GM18517 (cell line): ENCODE results near the gene PPIF.

Experiments used
- ATAC-seq: cut with Tn5 transposase; IDR thresholded peaks from one replicate; pipeline ENCODE4 v1.9.1; 2021; ENCODE audit warnings: mild to moderate bottlenecking, moderate library complexity; ENCODE audit not compliant: unreplicated experiment

Gene PPIF

DNA sequence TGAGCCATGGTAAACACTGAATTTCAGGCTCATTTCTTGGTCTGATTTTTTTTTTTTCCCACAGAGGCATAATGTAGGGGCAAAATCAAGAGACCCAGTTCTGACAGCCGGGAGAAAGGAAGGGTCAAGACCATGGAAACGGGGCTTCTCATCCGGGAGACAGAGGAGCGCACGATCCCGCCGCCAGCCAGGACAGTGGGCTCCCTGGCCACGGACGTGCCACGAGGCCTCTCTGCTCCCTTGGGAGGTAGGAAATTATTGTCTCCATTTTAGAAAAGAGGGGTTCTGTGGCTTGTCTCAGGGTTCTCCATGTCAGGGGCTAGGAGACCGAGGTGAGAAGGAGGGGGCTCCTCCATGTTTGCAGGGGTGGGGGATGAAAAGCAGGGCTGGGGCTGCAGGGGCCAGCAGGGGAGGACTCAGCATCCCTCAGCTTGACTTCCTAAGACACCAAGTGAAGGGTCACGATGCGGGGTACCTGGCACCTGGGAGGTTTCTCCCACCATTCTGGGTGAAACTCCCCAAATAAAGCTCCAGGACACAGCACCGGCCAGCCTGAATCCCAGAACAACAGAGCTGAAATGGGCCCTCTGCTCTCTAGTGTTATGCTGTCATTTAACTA is 37.6 kb downstream of the PPIF start:
- ATAC-seq = no peak

DNA sequence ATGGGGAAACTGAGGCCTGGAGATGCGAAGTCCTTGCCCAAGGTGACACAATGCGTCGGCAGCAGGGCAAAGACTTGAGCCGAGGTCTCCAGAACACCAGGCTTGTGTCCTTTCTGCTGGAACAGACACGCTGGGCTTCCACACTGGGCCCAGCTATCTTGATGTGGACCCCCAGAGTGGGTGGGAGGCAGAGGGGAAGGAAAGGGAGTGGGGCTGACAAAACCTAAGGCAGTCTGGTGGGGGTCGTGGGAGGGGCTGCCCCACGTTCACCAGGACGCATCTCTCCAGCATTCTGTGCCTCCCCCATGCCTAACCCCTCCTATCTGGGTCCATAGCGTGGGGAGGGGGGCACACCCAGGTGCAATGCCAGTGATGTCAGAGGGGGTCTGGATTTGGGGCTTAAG is 38.1 kb downstream of the PPIF start:
- no peak for ATAC-seq

DNA sequence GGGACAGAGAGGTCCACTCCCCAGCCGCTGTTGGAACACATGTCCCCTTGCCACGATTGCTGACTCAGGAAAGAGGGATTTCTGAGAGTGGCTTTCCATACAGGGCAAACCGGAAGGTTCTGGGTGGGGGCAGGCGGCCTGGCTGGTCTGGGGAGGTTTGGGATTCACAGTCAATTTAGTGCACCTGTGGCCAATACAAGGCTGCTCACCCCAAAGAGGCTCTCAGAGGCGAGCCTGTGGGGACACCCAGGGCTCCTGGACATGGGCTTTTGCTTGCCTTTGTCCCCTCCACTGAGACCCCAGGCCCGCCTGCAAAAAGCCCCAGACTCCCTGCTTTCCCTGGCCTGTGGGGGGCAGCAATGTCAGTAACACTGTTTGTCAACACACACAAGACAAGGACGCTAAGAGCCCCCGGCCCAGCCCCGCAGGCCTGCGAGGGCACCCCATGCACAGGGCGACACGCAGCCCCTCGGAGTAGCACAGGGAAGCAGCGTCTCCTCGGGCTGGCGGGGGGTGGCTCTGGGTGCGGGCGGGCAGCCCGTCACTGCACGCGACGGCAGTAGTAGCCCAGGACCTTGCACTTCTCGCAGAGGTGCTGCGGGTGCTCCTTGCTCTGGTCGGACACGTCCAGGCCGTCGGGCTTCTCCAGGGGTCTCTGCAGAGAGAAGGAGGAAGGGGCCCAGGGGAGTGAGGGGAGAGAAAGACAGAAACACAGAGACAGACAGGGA is 38.7 kb downstream of the PPIF start:
- ATAC-seq = no peak

DNA sequence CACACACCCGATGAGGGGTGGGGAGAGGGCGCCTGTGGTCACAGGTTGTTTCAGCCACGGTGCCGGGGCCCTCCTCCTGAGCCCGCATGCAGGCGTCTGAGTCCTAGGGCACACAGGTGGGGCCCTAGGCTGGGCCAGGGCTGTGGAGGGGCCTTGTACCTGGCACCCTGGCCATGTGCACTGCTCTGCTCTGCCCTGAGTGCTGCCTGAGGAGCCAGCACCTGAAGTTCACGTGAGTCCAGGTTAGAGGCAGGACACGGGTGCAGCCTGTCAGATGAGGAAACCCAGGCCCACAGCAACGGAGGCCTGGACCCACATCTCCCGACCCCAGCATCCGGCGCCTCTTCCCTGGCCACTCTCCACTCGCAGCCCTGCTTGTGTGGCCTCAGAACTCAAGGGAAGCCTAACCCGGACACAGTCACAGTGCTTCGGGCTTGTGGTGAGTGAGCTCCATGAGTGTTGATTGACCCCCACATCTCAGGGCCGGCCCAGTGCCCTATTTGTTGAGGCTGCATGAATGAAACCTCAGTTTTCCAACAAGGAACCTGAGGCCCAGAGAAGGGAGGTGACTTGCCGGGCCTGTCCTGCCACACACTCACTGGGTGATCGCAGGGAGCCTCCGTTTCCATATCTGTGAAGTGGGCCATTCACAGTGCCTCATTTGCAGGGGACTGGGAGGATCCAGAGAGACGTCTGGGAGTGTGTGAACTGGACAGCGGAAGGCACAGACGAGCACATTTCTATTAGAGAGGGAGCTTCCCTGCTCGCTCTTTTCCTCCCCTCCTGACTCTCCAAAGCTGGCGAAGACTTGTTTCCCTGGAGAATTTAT is 39.6 kb downstream of the PPIF start:
- no peak for ATAC-seq

DNA sequence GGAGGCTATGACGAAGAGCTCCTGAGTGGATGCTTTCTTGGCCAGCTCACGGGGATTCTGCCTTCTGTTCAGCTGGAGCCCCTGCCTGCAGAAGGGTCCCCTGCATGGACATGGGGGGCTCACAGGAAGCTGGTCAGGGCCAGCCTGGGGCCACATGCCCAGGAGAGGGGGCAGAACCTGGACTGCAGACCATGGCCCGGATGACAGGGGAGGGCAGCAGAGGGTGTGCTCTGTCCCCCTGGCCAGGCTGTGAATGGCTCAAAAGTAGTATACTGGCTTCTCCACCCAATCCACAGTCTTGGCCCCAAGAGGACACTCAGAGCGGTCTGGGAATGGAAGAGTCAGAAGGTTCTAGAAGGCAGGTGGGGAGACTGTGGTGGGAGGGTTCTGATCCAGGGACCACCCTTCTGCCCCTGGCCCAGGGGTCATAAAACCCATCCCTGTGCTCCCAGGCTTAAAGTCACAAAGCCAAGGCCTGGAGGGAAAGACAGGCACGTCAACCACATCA is 40.3 kb downstream of the PPIF start:
- ATAC-seq = no peak

DNA sequence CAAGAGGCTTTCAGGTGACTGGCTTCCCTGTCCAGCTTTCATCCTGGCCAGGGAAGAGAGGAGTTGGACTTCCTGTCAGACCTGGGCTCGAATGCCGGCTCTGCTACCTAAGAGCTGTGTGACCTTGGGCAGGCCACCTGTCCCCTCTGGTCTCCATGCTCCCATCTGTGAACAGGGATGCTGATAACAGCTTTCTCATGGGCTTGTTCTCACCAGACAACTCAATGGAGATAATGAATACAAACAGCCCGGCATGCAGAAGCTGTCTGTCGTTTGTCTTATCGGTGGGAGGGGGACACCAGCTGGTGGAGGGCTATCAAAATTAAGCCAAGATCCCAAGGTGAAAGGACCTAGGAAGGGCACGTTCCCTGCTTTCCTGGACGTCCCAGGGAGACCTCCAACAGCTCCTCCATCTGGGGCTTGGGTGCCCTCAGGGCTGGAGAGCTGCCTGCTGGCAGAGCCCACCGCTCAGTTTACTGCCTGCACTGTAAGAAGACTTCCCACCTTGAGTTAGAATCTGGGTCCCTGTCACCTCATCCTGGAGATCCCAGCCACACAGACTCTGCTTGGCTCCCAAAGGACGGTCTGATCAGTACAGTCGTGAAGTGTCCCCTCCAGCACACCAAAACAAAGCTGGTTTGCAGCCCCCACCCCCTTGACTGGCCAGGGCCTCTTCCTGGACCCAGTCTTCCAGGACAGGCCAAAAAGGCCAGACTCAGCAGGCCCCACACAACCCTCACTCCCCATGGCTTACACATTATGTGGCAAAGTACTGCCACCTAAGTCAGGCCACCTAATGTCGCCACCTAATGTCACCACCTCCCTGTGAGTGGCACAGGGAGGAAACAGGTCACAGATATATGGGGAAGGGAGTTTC is 40.9 kb downstream of the PPIF start:
- ATAC-seq = no peak

DNA sequence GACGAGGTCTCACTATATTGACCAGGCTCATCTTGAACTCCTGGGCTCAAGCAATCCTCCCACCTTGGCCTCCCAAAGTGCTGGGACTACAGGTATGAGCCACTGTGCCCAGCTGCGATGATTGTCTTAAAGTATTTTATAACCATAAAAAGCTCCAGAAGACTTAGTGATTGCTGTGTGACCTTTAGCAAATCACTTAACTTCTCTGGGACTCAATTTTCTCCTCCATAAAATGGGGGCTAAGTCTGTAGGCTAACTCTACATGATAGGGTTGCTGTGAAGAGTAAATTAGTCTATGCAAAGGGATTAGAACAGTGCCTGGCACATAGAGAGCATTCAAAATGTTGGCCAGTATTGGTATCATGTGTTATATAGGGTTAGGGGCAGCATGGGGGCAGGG is 42.8 kb downstream of the PPIF start:
- ATAC-seq = no peak

DNA sequence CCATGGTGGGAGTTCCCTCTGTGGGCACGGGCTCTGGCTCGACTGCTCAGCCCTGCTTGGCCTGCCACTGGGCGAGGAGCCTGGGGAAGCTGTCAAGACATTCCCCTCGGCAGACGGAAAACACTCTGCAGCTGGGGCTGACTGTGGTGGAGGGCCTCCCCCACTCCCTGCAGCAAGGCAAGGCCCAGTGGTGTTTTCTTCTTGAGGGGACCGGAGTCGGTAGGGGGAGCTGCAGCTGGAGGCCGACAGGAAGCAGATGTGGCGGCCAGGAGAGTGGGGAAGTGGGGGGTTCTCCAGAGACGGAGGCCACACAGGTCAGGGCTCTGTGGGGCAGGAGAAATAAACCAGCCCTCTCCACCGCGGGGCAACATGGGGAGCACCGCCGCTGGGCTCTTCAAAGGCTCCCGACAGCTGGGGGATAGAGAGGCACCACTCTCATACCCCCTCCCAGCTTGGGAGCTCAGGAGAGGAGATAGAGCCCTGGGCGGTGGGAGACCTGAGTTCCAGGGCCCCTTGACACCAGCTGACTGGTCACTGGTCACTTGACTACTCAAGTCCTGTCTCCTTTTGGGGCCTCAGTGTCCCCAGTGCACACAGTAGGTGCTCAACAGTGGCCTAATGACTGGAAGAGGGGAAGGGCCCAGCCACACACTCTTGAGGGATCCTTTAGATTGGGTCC is 43.4 kb downstream of the PPIF start:
- ATAC-seq = no peak

DNA sequence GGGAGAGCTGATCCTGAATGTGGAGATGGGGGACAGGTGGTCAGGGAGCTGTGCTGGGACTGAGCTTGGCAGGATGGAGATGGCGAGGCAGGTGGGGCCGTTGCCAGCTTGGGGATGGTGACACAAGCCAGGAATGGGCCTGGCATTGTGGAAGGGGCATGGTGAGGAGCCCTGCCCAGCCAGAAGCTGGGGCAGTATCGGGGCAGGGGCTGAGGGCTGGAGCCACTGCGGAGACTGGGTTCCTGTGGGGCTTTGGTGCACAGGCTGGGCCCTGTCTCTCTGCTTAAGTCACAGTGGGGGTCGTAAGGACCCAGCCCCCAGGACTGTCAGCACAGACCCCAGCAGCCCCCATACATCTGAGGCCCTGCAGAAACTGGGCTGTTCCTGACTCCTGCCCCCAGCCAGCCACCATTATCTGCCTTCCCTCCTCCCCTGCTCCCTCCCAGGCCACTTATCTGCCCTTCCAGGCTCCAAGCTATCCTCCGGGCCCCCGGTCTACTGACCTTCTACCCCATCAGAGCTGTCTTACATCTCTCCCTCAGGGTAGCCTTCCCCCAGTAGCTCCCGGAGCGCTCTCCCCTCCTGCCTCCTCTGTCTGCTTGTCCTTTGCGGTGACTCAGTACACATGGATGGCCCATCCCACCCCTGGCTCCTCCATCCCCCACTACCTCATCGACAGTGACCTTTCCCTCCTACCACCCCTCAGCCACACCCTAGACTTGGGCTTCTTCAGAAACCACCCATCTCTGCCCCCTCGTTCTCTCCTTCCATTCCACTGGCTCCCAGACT is 44.2 kb downstream of the PPIF start:
- no peak for ATAC-seq

DNA sequence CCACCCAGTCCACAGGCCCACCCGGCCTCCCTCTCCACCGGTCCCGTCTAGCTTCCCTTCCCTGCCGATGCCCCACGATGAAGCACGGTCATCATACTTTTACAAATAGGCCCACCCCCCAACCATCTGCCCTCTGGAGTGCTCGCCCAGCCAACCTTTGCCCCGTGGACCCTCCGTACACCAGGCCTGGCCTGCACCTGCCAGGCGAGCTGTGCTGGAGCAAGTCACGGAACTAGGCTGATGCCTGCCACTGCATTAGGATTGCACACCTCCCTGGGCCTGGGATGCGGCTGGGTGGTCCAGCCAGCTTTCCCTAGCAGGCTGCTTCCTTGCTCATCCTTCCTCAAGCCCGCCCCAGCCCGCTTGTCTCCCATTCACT is 44.7 kb downstream of the PPIF start:
- ATAC-seq = no peak

DNA sequence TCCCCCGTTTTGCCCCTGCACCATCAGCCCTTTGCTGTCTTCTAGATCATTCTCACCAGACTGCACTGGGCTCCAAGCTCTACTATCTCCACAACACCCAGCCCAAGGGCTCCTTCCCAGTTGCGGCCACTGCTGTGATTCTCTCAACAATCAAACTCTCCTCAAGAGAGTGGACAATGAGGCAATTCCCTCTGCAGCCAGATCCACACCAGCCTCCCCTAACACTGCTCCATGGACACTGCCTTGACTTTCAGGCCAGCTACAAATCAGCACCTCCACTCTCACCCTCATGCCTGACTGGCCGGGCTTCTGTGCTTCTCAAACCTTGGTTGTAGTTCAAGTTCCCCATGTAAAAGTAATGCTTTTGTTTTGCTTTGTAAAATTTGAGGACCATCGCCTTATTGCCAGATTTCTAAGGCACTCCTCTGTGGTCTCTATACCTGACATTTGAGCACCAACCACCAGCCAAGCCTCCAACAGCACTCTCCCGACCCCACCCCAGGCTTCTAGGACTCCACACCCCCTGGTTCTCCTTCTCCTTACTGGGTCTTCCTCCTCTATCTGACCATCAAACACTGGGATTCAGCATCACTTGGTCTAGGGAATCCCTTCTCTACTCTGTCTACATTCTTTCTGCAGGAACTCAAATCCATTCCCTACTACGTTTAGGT is 45.4 kb downstream of the PPIF start:
- no peak for ATAC-seq

DNA sequence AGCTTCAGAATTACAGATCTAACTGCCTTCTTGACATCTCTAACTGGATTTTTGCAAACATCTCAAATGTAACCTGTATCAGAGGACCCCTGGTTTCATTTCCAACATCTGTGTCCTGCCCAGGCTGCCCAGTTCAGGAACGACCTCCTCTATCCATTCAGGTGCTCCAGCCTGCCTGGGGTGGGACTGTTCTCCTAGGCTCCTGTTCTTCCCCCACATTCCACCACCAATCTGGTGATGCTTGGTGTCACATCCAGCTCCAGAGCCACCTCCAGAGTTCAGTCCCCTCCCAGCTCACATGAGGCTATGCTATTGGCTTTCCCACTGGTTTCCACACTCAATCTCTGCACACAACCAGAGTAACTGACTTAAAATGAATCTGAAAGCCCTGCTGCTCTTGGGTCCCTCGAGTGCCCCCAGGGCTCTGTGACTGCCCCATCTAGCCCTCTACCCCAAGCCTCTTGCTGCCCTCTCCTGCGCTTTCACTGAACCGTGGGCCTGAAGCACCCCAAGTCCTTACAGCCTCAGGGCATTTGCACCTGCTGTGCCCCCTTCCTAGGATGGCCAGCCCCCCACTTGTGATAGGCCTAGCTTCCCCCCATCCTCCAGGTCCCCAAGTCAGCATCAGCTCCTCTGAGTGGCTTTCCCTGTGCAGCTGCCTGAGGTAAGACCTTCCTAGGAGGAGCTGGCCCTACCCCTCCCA is 46.1 kb downstream of the PPIF start:
- ATAC-seq = no peak

DNA sequence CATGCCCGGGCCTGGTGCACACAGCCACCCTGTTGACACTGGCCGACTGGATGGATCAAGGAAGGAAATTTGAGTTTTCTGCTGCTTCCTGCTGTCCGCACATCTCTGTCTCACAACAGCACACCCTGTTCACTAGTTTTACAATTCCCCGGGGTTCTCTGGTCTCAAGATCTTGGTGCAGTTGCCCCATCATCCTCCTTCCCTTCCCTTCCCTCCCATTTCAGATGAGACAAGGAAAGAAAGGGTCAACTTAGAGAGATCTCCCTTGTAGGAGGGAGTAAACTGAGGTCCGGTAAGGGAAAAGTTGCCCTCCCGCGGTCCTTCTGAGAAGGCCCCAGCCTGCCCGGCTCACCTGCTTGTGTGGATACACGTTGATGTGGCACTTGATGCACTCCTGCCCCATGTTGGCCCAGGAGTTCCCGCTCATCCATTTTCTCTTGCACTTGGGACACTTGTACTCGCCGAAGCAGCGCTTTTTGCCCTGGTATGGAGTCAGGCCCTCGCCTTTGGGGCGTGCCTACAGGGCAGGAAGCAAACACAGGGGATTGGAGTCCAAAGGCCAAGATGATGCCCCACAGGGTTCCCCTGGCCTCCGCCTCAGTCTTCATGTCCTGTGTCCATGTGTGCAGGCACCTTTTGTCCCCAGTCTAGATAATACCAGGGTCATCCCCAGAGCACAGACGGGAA is 46.8 kb downstream of the PPIF start:
- ATAC-seq = no peak

DNA sequence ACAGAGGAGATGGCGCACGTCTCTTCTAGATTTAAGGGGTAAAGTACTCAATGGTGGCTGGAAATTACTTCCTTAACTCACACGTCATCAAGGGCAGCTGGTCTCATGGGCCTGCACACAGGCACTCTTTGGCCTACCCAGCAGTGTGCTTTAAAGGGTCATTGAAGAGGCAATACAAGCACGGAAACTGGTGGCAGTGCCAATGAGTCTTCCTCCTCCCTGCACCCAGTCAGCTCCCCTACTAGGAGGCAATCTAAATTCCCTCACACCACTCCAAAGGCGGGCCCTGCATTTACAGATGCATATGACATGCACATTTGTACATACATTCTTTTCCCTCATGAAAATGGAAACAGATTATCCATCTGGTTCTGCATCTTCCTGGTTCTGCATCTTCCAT is 47.4 kb downstream of the PPIF start:
- ATAC-seq = no peak

DNA sequence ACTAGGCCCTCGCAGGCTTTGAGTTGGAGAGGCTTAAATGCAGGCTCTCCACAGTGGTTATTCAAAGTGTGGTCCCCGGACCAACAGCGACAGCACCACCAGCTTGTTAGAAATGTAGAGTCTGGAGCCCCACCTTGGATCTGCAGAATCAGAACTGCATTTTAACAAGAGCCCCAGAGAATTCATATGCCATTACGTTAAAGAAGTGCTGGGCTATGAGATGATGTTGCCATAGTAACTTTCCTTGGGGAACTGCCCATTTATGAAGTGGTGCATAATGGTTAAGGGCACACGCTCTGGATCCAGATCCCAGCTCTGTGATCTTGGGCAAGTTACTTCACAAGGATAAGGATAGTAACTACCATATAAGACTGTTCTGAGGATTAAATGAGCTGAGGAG is 49.3 kb downstream of the PPIF start:
- ATAC-seq = no peak

DNA sequence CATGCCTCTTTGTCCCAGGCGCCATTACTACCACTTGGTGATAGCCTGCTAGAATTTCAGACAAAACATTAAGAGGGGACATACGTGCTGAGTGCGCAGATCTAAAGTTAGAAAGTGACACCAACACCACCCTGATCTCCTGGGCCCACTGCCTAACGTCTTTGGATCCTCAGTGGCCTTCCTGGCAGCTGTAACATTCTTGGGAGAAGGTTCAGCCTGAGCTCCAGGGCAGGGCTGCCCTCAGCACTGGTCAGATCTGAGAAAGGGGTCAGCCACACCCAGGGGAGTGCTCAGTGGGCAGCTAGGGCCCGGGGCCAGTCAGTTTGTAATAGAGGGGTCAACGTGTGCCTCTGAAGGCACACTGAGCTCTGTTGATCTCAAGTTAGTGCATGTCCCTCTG is 49.8 kb downstream of the PPIF start:
- no peak for ATAC-seq

DNA sequence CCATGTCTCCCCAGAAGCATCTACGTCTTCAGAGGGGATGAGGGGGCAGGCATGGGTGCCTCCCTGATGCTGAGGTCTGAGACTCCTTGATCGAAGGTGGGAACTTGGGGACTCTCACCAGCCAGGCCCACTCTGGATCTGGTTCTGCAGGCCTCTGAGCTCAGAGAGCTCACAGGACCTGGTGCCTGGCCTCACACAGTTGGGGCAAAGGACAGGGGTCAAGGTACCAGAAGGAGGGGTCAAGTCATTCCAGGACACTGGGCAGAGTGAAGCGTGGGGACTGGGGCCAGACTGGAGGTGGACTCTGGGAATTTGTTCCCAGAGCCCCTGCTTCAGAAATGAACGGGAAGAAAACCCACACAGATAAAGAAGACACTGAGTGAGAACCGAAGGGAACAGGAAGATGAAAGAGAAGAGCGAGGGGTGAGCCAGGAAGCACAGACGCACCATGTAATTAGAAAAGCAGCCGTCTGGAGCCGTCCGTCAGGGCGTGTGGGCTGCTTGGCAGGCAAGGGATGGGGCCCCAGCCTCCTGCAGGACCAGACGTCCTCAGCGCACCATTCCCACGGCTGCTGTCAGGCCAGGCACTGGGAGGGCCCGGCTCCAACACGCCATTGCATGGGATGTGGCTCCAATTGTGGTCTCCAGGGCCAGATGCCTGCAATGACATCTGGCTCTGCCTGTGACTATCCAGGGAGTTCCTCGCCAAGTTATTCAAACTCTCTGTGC is 50.5 kb downstream of the PPIF start:
- no peak for ATAC-seq
